HG03342 (cell line): ENCODE results near the gene BTLA.
"Not testable (repeated sequence)": the region's sequence is repeated elsewhere in the genome, so short reads cannot be mapped to it uniquely, and the experiment has no call there.

Experiments used
- ATAC-seq: cut with Tn5 transposase; IDR thresholded peaks from one replicate; pipeline ENCODE4 v1.9.1; 2021; ENCODE audit warnings: mild to moderate bottlenecking, moderate library complexity; ENCODE audit not compliant: unreplicated experiment

BTLA gene

GRCh38 chr3:112498914-112499711, at the start of gene BTLA:
TSS of gene BTLA (minus strand) at chr3:112499472. CDS start at chr3:112499358, 114 bp downstream.
- ATAC-seq, result peak; percentile 51

- no peak for ATAC-seq
These were observed 47.0 kb upstream of the BTLA start for GRCh38 chr3:112546216-112546759.

GRCh38 chr3:112539825-112540650, 40.8 kb upstream of the BTLA start:
- ATAC-seq, result peak; percentile 98

DNA sequence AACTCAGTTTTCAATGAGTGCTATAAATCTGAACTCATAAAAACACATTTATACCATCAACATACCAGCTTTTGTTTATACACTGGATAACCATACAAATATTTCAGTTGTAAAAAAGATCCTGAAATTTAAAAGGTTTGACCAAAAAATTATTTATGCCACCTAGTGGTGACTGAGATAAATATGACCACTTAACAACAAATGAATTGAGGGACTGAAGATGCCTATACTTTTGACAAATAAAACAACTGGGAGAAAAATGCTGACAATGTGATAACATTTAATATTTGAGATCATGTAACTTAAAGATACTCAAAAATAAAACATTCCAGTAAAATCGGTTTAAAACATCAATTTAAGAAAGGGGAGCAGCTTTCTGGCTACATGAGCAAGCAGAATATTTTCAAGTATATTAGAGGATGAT, 32.1 kb upstream of the BTLA start:
- ATAC-seq, result no peak

GRCh38 chr3:112530573-112530972, 31.3 kb upstream of the BTLA start:
- ATAC-seq, result no peak

- not testable (repeated sequence) for ATAC-seq
These were observed 24.9 kb upstream of the BTLA start for GRCh38 chr3:112524127-112524526.

- ATAC-seq, result peak; percentile 61
These were observed 20.2 kb upstream of the BTLA start for GRCh38 chr3:112519424-112520001.

- peak; percentile 7 for ATAC-seq
These were observed 19.7 kb upstream of the BTLA start for GRCh38 chr3:112518970-112519369.

- peak; percentile 99 for ATAC-seq
These were observed 15.4 kb upstream of the BTLA start for GRCh38 chr3:112514527-112515128.

GRCh38 chr3:112512320-112512719, 13.0 kb upstream of the BTLA start:
- no peak for ATAC-seq

GRCh38 chr3:112508860-112509259, 9.6 kb upstream of the BTLA start:
- no peak for ATAC-seq

DNA sequence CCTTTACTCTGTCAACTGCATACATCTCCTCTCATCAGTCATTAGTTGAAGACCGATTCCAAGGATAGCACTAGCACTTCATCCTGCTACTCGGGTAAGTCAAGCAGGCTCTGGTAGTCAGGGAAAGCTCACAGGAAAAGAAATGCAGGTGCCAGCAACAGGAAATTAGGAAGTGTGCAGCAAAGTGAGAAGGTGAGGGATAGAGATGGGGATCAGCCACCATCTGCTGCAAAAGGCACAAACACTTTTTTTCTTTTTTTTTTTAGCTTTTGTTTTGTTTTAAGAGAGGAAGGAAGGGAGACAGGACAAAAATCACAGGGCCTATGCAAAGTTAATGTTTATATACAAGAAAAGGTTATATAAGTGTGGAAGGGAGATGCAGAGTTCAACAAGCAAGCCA, 9.0 kb upstream of the BTLA start:
- no peak for ATAC-seq

DNA sequence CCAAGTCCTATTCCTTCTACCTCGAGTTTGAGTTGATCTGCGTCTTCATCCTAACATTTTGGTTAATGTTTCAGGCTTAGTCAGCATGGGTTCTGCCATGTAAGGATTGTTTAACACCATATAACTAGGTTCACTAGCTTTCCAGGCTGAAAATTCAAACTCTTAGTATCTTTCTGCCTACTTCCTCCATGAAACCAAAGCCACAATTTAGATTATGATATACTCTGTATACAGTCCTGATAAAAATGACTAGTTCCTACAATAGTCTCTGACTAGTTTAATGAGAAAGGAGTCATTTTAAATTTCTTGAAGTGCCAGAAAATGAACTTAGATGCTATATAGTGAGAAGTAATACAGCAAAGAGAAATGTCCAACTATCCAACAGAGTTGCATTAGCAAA, 6.6 kb upstream of the BTLA start:
- no peak for ATAC-seq

GRCh38 chr3:112504123-112504522, 4.9 kb upstream of the BTLA start:
- no peak for ATAC-seq

- no peak for ATAC-seq
These were observed 4.2 kb upstream of the BTLA start for GRCh38 chr3:112503304-112503972.

- ATAC-seq, result no peak
These were observed 1.3 kb upstream of the BTLA start for GRCh38 chr3:112500621-112501020.

GRCh38 chr3:112497897-112498548, 1.2 kb downstream of the BTLA start:
- no peak for ATAC-seq

- ATAC-seq, result no peak
These were observed 2.8 kb downstream of the BTLA start for GRCh38 chr3:112496366-112497067.

GRCh38 chr3:112494448-112494767, 4.9 kb downstream of the BTLA start:
- not testable (repeated sequence) for ATAC-seq
